8988T (cell line): ENCODE data around the gene PLA2G4F.

Experiments used
- DNase-seq: peaks from one replicate; pipeline ENCODE4 v3.0.0; 2011

PLA2G4F gene, protein sequence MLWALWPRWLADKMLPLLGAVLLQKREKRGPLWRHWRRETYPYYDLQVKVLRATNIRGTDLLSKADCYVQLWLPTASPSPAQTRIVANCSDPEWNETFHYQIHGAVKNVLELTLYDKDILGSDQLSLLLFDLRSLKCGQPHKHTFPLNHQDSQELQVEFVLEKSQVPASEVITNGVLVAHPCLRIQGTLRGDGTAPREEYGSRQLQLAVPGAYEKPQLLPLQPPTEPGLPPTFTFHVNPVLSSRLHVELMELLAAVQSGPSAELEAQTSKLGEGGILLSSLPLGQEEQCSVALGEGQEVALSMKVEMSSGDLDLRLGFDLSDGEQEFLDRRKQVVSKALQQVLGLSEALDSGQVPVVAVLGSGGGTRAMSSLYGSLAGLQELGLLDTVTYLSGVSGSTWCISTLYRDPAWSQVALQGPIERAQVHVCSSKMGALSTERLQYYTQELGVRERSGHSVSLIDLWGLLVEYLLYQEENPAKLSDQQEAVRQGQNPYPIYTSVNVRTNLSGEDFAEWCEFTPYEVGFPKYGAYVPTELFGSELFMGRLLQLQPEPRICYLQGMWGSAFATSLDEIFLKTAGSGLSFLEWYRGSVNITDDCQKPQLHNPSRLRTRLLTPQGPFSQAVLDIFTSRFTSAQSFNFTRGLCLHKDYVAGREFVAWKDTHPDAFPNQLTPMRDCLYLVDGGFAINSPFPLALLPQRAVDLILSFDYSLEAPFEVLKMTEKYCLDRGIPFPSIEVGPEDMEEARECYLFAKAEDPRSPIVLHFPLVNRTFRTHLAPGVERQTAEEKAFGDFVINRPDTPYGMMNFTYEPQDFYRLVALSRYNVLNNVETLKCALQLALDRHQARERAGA

DNA sequence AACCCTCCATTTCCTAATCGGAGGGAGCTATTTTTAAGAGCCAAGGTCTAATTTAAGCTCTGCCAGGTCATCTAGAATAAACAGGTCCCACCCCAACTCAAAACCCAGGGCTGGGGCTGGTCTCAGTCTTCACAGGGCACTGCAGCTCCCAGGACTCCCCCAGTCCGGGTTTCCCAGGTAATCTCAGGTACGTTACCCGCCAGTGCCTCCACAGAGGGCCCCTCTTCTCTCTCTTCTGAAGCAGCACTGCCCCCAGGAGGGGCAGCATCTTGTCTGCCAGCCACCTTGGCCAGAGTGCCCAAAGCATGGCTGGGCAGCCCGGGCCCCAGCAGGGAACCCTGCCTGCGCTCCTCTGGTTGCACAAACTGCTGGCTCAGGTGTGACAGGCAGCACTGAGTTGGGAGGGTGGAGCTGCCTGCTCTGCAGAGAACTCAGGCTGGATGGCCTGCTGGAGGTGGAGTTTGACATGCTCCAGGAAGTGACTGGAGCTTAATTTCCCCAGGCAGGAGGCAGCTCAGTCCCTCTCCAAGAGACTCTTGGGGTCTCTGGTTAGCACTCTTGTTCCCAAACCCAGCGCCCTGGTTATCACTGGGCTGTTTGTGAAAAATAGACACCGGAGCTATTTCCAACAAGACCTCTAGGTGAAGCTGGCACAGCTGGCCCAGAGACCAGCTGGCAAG lies at the start of gene PLA2G4F:
TSS of gene PLA2G4F (minus strand) at position 394 of the 680 bp plus-strand sequence. CDS start at position 307, 87 bp downstream.
- DNase-seq: no peak

DNA sequence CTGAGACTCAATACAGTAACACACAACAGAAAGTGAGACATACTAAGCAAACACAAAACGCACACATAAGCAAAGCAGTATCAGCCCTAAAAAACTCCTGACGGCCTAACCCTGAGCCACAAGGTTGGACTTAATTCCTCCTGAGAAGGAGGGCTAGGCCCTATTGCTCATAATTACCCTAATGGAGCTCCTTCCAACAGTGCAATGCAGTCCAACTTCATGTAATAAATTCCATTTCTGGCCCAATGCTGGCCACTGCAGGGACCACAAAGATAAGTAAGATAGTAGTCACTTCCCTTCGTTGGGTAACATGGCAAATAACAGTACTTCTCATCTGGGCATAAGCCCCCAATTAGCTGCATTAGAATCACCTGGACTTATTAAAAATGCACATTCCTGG lies 47.5 kb upstream of the PLA2G4F start:
- no peak for DNase-seq

DNA sequence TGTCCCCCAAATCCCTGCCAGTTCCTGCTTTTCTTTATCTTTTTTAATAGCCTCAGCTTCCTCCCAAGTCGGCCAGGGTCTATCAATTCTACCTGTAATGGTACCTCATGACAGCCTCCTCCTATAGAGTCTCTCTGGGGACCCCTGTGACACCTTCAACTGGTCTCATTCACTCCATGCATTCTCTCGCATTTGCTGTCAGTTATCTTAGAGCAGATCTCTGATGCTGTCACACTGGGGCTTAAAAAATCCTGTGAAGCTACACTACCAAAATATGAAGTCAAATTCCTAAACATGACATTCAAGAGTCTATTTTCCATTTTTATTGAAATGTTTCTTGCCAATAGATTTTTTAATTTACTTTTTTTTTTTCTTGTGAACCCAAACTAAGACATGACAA lies 46.2 kb upstream of the PLA2G4F start:
- no peak for DNase-seq

DNA sequence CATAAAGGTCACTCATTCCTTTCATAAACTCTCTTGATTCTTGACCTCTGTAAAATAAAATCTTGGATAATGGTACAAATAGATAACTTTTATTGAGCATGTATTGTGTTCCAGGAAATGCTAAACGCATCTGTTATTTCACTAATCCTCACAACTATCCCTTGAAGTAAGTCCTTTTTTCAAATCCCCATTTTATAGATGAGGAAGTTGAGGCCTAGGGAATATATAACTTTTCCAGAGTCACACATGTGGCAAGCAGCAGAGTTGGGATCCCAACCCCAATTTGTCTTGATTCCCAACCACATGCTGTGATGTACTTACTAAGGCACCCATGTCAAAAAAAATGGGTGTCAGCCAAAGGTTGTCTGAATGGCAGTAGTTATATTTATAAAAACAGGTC lies 45.4 kb upstream of the PLA2G4F start:
- no peak for DNase-seq

DNA sequence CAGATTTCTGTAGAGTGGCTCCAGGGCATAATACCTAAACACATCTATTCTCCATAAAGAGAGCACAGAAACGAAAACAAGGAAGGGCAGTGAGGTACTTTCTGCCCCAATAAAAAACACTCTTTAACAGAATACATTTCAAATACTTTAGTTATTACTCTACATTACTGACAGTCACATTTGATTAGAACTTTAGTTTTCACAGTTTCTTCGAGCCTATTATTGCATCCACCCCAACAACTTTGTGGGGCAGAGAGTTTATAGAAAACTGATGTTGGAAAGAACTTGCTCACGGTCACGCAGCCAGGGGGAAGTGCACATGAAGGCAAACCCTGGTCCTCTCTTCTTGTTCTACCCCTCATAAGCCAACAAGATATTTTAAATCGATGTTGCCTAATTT lies 42.7 kb upstream of the PLA2G4F start:
- DNase-seq: no peak

DNA sequence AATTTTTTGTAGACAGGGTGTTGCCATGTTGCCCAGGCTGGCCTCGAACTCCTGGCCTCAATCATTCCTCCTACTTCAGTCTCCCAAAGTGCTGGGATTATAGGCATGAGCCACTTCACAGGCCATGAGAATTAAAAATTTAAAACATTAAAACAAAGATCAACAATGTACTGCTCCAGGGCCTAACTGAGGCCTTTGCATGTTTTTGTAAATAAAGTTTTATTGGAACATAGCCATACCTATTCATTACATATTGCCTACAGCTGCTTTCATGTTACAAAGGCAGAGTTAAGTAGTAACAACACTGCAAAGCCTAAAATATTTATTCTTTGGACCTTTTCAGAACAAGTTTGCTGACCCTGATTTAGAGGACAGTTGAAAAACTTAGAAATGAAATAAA lies 42.1 kb upstream of the PLA2G4F start:
- no peak for DNase-seq

DNA sequence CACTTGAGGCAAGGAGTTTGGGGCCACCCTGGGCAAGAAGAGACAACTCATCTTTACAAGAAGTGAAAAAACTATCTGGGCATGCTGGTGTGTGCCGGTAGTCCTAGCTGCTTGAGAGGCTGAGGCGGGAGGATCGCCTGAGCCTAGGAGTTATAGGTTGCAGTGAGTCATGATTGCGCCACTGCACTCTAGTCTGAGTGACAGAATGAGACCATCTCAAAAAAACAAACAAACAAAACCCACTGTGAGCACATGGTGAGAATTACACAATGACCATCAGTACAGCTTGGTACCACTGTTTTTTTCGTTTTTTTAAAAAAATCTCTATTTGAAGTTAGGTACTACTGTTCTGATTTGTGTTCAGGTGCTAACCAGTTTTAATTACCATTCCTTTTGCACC lies 38.1 kb upstream of the PLA2G4F start:
- DNase-seq: no peak

DNA sequence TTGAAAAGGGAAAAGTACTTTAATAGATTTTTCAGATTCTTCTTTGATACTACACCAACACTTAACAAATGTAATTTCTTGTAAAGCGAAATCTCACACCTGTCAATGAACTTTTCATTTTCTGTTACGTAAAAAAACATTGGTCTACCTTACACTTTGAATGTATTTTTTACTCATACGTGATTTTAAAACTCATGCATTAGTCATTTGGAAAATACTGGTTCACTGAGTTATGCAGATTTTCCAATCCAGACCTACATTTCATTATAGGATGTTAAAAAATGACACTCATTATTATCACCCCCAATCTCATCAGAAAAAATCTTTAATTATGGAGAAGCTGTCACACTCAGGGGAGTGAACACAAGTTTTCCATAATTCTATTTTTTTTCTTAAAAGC lies 36.9 kb upstream of the PLA2G4F start:
- DNase-seq: no peak

DNA sequence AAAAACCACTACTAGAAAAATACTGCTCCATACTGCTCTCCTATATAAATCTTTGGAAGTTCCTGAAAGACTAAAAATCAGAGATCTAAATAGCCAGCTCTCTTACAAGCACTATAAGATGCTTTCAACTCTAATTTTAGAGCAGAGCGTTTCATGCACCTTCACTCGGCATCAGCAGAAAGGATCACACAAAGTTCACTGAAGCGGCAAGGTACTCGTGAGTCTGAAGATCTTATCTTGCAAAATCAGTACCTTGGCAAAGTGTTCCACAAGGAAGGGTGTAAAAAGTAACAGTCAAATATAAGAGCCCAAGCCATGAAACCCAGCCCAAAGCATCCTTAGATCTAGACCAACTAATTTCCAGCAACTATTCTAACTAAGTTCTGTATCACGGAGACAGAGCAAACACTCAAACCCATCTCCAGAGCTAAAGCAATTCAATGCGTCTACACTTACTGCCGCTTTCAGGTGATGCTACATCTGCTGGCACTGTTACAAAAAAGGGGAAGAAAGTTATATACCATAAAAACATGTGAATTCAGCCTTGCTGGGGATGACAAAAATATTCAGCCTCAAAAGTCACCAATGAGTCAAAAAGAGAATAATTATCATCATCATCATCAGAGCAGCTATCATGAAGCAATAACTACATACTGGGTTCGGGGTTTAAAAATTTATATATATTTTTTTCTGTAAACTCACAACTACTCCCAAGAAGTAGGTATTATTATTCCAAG lies 35.3 kb upstream of the PLA2G4F start:
- DNase-seq: no peak

DNA sequence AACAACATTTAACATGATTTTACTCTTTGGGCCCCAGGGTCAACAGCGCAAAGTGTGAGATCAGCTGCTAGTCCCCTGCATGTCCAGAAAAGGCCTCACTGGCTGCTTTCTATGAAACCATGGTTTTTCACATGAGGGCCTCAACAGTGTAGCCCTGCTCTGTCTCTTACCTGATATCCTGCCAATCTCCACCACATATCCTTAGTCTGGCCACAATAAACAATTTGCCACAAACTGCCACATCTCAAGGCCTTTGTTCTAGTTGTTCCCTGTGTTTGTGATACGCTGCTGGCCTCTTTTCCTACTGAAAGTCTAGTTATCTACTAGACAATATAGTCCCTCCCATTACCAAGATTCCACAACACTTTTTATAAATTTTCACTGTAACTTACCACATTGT lies 33.9 kb upstream of the PLA2G4F start:
- DNase-seq: no peak

DNA sequence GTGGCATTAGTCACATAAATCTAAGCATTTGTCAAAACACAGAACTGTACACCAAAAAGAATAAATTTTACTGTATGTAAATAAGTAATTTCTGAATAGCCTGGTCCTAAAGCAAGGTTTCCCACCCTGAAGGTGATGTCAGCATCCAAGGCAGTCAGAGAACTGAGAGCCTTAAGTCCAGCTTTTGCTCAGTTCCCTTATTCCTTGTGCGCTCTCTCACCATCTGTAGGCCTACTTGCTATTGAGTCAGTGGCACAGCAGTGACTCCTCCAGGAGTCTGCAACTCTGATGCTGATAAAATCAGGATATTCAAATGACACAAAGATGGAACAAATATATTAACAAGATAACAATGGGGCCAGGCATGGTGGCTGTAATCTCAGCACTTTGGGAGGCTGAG lies 29.4 kb upstream of the PLA2G4F start:
- DNase-seq: no peak

DNA sequence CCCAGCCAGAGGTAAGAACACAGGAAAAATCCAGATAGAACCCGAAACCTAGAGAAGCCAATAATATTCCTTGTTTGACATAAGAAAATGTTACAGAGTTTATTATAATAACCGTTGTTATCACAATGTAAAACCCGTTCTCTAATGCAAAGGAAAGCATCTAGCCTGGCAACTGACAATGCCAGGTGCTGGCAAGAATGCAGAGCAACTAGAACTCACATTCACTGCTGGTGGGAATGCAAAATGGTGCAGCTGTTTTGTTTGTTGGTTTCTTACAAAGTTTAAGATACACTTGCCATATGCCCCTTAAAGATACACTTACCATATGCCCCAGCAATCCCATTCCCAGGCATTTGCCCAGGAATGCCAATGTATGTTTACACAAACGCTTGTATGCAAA lies 28.3 kb upstream of the PLA2G4F start:
- DNase-seq: no peak

DNA sequence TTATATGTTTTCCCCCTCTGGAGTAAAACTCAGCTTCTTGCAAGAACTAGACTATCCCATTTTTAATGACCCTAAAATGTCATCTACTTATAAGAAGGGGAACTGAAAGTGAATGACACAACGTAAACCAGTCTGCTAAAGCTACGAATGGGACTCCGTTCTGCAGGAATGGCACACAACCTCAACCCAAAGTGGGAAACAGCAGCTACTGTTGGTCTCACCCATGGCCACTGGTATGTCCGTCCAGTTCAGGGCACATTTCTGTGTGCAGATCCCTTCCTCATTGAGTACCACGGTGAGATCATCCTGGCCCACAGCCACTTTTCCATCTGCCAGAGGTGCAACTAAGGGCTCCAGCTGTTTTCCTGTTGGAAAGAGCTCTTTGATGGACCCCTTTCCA lies 27.9 kb upstream of the PLA2G4F start:
- DNase-seq: no peak

DNA sequence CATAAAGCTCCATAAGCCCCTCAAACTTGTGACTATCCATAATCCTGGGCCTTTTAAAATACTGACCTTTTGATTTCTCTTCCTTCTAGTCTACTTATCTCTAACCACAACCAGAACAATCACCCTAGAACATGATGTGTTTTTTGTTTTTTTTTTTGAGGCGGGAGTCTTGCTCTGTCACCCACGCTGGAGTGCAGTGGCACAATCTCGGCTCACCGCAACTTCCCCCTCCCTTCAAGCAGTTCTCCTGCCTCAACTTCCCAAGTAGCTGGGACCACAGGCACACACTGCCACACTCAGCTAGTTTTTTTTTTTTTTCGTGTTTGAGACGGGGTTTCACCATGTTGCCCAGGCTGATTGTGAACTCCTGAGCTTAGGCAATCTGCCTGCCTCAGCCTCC lies 26.5 kb upstream of the PLA2G4F start:
- no peak for DNase-seq

DNA sequence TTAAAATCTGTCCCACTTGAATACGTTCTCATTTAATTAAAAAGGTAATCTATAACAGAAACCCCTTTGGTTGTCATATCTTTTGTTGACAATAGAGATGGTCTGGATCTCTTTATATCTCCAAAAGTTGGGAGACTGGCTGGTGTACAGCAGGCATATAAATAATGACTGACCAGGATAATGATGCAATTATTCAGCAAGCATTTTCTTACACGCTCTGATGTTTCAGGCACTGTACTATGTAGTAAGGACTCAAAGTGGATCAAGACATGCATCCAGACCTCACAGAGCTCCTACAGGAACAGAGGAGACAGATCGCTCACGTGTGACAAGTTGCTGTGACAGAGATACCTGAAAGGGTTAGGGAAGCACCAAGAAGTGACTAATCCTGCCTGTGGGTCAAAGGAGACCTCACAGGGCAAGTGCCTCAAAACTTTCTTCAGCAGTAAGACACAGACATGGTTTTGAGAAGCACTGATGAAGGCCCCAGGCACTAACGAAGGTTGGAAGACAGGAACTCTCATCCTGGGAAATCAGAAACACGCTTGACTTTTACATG lies 26.0 kb upstream of the PLA2G4F start:
- no peak for DNase-seq

DNA sequence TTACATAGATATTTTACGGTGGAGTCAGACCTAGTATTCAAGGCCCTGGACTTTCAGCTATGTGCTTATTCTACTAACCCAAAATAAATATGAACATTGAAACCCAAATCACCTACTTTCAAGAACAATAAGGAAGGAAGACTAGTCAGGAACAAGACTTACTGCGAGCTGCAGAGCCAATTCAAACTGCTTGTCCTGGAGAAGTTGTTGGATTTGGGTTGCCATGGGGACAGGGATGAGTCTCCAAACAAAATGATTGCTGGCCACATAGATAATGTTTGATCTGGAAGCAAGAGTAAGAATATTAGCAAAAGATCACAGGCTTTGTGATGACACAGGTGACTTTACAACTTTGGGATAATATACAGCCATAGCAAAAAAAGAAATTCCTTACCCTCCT lies 21.6 kb upstream of the PLA2G4F start:
- DNase-seq: no peak

DNA sequence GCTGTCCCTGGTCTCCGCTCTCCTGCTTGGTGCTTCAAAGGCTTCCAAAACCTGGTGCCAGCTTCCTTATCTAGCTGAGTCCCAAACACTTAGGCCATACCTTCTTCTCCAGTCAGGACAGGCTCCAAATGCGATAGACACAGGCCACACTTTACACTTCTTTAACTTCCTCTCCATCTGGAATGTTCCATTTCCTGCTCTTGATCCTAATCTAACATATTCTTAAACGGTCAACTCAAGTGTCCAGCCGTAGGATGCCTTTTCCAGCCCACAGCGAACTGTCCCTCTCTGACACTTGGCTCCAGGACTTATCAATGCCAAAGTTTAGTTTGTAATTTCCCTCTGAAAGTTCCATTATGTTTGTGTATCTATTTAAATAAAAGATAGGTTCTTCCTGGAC lies 19.2 kb upstream of the PLA2G4F start:
- DNase-seq: no peak

DNA sequence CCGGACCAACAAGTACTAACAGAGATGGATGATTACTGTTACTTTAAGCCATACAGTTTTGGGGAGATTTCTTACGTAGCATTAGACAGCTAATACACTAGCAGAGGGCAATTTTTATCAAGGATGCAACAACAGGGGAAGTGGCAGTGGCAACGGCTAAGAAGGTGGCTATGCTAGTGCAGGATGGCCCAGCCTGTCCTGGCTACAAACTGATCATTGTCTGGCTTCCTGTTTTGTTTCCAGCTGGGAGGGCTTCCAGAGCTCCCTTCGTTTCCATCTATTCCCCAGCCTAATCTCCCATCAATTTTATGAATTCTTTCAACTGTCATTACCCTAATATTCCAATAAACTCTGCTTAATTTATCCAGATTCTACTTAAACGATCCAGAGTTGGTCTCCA lies 16.0 kb upstream of the PLA2G4F start:
- no peak for DNase-seq

DNA sequence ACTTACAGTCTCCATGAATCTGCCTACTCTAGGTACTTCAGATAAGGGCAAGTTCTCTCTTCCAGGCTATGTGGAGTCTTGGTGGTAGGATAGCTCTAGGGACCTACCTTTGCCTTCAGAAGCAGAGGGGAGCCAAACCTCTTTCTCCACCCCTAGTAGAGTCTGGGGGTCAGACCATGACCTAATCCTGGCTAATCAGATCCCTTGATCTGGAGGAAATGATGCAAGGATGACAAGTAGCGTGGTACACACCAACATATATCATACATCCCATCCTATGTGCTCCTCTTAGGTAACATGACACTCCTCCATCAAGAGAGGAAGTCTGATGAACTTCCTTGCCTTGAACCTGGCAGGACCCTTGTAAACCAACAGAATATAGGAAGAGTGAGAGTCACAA lies 15.4 kb upstream of the PLA2G4F start:
- no peak for DNase-seq

DNA sequence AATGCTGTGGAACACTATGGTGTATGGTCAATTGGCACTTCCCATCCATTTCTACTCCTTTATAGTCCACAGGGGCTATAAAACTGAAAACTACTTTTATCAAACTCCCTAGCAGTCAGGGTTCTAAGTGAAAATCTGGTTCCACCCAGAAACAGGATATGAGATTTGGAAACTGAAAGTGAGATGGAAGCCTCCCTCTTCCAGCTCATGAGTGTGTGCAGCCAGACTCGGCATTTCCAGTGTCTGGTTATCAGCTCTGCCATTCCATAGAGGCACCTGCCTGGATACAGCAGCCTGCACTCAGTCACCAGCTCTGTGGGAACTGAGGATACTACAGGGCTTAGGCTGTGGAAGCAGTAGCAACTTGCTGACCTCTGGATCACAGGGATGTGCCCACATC lies 14.7 kb upstream of the PLA2G4F start:
- DNase-seq: no peak

DNA sequence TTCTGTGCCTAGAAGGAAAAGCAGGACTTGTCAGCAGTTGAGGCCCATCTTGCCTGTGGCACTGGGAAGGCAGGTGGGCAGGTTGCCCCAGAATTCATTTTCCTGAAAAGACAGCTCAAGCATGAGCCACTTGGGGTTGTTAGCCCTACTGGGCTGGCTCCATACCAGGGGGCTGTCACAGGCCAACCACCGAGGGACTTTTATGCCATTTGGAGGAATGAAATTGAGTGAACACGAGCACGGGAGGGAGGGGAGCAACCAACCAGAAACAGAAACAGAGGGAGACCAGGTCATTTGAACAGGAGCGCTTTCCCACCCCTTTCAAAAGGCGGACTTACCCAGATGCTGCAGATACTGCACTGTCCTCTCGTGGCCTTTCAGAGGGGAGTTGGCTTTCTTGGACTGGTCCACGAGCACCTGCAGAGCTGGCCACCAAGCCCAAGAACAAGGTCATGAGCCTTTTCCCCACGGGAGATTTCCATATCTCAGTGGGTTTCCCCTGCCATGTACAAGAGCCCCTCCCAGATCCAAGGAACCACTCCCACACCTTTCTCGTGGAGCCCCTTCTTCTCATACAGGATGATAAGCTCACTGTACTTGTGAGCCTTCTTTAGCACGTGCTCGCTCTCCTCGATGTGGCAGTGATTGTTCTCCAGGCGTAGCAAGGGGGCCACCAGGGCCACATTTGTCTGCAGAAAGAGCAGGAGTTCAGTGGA lies 9.9 kb upstream of the PLA2G4F start:
- DNase-seq: no peak

DNA sequence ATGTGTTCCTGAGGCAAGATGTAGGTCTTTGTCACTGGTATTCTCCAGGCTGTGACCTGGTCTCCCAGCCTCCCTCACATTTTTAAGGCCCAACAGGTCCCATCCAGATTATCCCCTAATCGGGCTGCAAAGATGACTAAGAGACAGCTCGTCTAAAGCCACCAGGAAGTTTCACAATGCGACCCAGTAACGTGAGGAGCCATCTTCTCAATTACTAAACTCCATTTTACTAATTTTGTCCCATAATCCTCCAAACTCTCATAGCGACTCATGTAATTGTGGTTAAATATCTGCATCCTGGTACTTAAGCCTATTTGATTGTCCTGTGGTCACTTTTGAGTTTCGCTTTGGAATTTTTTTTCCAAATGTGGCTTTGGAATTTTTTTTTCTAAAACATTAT lies 8.7 kb upstream of the PLA2G4F start:
- no peak for DNase-seq
